ENCODE results near the gene TAF3.

DNA sequence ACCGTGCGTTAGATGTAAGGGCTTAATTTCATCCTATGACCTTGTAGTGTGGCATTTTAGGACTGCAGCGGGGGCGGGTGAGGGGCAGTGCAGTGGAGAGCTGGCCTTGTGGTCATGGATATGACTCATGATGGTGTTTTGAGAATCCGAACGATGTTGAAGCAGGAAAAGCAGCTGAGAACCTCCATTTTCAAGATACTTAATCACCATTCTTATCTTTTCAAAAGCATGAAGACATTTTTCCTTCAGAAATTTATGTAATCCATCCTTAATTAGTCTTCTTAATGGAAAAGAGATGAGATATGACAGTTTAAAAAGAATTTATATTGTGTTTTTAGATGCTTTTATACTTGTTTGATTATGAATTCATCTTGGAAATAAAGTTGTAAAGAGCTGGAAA, 20.7 kb upstream of the TAF3 start:
- TF ChIP-seq GATA2 (IDR thresholded peaks at IDR 0.05; ENCODE audit: low read depth, low read length) (no peak), GATA3 (IDR thresholded peaks at IDR 0.05; ENCODE audit: low read depth, low read length) (no peak)
